ENCODE results near the gene ZNF611.
"Not testable (repeated sequence)": the region's sequence is repeated elsewhere in the genome, so short reads cannot be mapped to it uniquely, and the experiment has no call there.

DNA sequence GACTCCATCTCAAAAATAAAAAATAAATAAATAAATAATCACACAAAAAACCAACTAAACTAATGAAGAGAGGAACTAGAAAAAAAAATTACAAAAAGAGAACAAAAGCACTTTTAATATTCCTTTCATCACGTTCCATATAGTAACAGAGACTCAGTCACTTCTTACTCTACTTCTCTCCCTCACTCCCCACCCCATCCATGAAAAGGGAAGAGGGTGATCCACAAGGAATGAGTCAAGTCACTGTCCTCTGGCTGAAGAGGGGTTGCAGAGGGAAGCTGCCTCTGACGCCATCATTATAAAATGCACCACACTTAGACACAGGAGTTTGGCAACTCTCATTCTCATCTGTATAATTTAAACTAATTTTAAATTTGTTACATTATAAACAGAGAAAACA is 48.0 kb upstream of the ZNF611 start:
- not testable (repeated sequence) for TF ChIP-seq POLR2AphosphoS5 (IDR thresholded peaks at IDR 0.05; ENCODE audit: low read depth, low read length); POLR2A (IDR thresholded peaks at IDR 0.05; ENCODE audit: low read depth, low read length); TAF1 (IDR thresholded peaks at IDR 0.05; ENCODE audit: low read depth, low read length); SPI1 (IDR thresholded peaks at IDR 0.05; ENCODE audit: low read depth, low read length); POU2F2 (IDR thresholded peaks at IDR 0.05; ENCODE audit: low read depth, low read length); PAX5 (IDR thresholded peaks at IDR 0.05; ENCODE audit: insufficient read depth, low read length, severe bottlenecking)

Measured in GM12891 (cell line).